Measurements from ENCODE around the gene UBE2S.

UBE2S gene

DNA sequence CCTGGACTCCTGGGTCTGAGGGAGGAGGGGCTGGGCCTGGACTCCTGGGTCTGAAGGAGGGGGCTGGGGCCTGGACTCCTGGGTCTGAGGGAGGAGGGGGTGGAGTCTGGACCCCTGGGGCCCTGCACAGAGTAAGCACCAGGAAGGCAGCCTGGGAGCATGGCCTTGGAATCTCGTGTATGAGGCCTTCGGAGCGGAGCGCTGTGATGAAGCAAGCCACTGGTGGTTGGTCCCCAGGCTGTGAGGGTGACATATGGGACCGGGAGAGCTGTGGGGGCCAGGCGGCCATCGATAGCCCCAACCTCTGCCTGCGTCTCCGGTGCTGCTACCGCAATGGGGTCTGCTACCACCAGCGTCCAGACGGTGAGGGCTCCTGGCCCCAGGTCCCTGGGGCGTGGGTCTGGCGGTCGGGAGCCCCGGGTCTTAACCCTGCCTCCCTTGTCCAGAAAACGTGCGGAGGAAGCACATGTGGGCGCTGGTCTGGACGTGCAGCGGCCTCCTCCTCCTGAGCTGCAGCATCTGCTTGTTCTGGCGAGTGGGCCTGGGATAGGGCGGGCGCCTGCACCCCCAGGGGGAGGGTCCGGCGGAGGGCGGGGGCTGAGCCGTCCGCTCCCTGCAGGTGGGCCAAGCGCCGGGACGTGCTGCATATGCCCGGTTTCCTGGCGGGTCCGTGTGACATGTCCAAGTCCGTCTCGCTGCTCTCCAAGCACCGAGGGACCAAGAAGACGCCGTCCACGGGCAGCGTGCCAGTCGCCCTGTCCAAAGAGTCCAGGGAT is 30.0 kb downstream of the UBE2S start:
- no peak overlapping the region for H3K4me3 ChIP-seq (ENCODE audit: low read depth, low read length)
- TF ChIP-seq, protein P1, sequence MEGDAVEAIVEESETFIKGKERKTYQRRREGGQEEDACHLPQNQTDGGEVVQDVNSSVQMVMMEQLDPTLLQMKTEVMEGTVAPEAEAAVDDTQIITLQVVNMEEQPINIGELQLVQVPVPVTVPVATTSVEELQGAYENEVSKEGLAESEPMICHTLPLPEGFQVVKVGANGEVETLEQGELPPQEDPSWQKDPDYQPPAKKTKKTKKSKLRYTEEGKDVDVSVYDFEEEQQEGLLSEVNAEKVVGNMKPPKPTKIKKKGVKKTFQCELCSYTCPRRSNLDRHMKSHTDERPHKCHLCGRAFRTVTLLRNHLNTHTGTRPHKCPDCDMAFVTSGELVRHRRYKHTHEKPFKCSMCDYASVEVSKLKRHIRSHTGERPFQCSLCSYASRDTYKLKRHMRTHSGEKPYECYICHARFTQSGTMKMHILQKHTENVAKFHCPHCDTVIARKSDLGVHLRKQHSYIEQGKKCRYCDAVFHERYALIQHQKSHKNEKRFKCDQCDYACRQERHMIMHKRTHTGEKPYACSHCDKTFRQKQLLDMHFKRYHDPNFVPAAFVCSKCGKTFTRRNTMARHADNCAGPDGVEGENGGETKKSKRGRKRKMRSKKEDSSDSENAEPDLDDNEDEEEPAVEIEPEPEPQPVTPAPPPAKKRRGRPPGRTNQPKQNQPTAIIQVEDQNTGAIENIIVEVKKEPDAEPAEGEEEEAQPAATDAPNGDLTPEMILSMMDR (conservative IDR thresholded peaks at IDR 0.05; ENCODE audit: low read depth, low read length), result no peak
- DNase-seq (ENCODE audit: low read depth), result no peak

DNA sequence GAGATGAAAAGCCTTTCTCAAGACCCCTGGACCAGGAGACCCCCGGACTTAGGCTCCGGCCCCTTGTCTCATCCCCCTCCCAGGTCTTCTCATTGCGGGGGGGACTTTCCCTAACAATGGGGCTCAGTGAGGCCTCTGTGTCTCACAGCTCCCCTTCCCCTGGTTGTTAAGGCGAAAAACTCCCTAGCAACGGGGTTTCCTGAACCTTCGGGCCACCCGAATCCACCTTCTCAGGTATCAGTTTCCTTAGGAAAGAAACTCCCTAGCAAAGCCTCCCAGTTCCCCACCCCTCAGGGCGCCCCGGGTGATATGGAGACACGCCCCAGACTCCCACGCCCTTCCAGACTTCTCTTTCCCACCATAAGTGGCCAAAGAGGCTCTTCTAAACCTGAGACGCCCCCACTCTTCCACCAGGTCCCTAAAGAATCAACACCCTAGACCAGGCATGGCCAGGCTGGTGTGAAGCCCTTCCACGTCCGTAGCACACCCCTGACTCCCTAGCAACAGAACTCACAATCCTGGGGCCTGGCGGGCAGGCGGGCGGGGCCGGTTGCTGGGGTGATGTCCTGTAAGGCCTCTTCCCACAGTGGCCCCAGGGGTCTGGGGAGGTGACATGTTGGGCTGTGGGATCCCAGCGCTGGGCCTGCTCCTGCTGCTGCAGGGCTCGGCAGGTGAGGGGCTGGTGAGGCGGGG is 31.2 kb downstream of the UBE2S start, which contains the start of gene TMEM190:
Gene TMEM190 (plus strand): TSS at position 586 of the 693 bp plus-strand sequence. CDS start 28 bp downstream, at position 614.
- DNase-seq (ENCODE audit: low read depth), result no peak
- no peak within 1 kb of the TSS for H3K4me3 ChIP-seq (ENCODE audit: low read depth, low read length)

DNA sequence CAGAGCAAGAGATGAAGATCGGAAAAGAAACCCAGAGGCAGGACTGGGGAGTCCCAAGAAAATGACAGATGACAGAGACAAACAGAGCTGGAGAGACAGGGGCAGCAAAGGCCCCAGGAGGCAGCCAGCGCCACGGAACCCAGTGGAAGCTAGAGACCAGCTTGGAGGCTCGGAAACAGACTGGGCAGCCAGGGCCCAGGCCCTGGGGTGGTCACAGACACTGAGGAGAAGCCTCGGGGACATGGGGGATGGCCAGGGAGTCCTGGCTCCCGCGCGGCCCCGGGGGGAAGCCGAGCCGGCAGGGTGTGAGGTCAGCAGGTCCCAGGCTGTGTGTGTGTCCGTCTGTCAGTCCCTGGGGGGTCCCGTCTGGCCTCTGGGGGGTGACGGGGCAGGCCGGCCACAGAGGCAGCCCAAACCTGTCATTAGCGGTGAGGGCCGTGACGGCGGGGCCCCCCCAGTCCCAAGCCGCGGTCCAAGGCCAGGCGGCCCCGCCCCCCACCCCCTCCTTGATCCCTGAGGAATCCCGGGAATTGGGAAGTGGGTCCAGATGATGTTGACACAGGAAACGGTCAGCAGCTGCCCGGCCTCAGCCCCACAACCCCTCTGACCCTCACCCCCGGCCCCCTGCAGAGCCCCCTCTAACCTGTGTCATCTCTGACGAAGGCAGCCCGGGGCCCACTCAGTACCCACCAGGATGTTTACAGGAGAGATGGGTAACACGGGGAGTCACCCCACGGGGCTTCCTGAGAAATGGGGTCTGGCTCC is 33.4 kb downstream of the UBE2S start:
- no peak for DNase-seq (ENCODE audit: low read depth)
- H3K4me3 ChIP-seq (ENCODE audit: low read depth, low read length), result no peak overlapping the region
- TF ChIP-seq, protein P1 (conservative IDR thresholded peaks at IDR 0.05; ENCODE audit: low read depth, low read length), result no peak

More for the DNA sequence above, 31.2 kb downstream of the UBE2S start, which contains the start of gene TMEM190:
- TF ChIP-seq, protein P1 (conservative IDR thresholded peaks at IDR 0.05; ENCODE audit: low read depth, low read length), result no peak

DNA sequence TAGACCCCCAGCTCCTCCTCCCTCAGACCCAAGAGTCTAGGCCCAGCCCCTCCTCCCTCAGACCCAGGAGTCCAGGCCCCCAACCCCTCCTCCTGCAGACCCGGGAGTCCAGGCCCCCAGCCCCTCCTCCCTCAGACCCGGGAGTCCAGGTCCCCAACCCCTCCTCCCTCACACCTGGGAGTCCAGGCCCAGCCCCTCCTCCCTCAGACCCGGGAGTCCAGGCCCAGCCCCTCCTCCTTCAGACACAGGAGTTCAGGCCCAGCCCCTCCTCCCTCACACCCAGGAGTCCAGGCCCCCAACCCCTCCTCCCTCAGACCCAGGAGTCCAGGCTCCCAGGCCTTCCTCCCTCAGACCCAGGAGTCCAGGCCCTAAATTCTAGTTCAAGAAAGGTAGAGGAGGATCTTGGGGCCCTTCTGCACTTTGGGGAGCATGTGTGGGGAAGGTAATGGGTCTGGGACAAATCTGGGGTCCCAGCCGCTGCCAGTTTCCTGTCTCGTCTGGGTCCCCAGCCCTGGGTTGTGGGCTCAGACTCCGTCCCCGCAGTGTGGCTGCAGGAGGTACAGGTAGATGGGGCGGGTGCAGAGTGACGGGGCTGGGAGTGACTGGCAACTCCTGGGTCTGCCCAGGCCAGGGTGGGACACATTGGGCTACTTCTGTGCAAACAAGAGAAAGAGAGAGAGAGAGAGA is 34.1 kb downstream of the UBE2S start:
- no peak for DNase-seq (ENCODE audit: low read depth)
- TF ChIP-seq, protein P1 (conservative IDR thresholded peaks at IDR 0.05; ENCODE audit: low read depth, low read length), result no peak
- H3K4me3 ChIP-seq (ENCODE audit: low read depth, low read length), result no peak overlapping the region

DNA sequence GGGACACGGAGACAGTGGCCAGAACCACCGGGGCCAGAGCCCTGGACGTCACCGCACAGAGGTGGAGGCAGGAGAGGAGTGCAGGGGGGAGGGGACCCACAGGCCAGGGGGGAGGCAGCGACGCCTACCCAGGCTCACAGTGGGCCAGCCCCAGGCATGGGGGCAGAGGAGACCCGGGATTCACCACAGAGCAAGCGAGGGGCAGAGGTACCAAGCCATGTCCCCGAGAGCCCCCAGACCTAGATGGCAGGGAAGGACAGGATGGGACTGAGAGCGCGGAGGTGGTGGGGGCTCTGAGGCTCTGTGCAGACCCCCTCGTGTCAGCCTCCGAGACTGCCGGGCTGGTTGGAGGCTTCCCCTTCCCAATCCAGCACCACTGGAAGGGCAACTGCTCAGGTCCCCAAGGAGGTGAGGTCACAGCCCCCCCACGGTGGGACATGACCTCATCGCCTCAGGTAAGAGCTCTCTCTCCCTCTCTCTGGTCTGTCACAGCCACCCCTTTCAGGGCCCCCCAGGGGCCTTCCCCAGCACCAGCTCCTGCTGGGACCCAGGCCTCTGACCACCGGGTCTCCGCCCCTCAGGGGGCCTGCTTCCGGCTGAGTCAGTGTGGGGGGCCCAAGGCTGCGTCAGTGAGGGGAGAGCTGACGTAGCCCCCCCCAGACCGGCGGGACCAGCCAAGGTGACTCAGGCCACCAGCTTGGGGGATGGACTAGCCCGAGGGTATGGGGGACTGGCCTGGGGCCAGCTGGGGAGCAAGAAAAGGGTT is 35.1 kb downstream of the UBE2S start:
- no peak overlapping the region for H3K4me3 ChIP-seq (ENCODE audit: low read depth, low read length)
- TF ChIP-seq, protein P1 (conservative IDR thresholded peaks at IDR 0.05; ENCODE audit: low read depth, low read length), result no peak
- DNase-seq (ENCODE audit: low read depth), result no peak
